GM23338 (cell line): ENCODE results near the gene PTP4A2. TPM values are rescaled to one million over a fixed set of nuclear protein-coding genes. Genes with fewer than 3 reads are reported as not detected.
A peak's percentile ranks its signal among the peaks of the same experiment; 100 is the strongest.

Experiments
- ATAC-seq: fragments of 200-7000 bp; cut with Tn5 transposase; 3 replicates; pipeline ENCODE4 v1.9.1; 2020
- DNase-seq: peaks from one replicate; pipeline ENCODE4 v3.0.0-alpha.2; 2015; ENCODE audit warnings: low spot score
- H2AFZ ChIP-seq: fragments of 200-600 bp; sonication (generic); 2 replicates; pipeline ENCODE4 v1.8.0; 2016; ENCODE audit warnings: antibody characterized with exemption, mild to moderate bottlenecking, moderate library complexity
- H3F3A ChIP-seq: fragments of 200-600 bp; sonication (generic); replicated peaks from 2 replicates; pipeline ENCODE4 v1.8.0; 2017; ENCODE audit warnings: antibody characterized with exemption, mixed run types, low read depth
- H3K27ac ChIP-seq: fragments of 200-600 bp; sonication (generic); 2 replicates; pipeline ENCODE4 v1.6.1; 2016; ENCODE audit warnings: low read depth
- H3K27me3 ChIP-seq: fragments of 200-600 bp; sonication (generic); 2 replicates; pipeline ENCODE4 v1.8.0; 2016; ENCODE audit warnings: mild to moderate bottlenecking, mixed run types, moderate library complexity; ENCODE audit not compliant: insufficient read depth
- H3K36me3 ChIP-seq: fragments of 200-600 bp; sonication (generic); 2 replicates; pipeline ENCODE4 v1.8.0; 2016; ENCODE audit warnings: mild to moderate bottlenecking; ENCODE audit not compliant: insufficient read depth
- H3K4me1 ChIP-seq: fragments of 200-600 bp; sonication (generic); 2 replicates; pipeline ENCODE4 v1.8.0; 2016; ENCODE audit warnings: mild to moderate bottlenecking, moderate library complexity; ENCODE audit not compliant: insufficient read depth
- H3K4me2 ChIP-seq: fragments of 200-600 bp; sonication (generic); 2 replicates; pipeline ENCODE4 v1.7.1; 2017; ENCODE audit warnings: mixed run types
- H3K4me3 ChIP-seq: fragments of 200-600 bp; sonication (generic); 2 replicates; pipeline ENCODE4 v1.6.1; 2016; ENCODE audit warnings: mixed run types
- H3K79me2 ChIP-seq: fragments of 200-600 bp; sonication (generic); replicated peaks from 2 replicates; pipeline ENCODE4 v1.8.0; 2017; ENCODE audit warnings: mild to moderate bottlenecking; ENCODE audit not compliant: insufficient read depth
- H3K9me2 ChIP-seq: fragments of 200-600 bp; sonication (generic); 2 replicates; pipeline ENCODE4 v1.8.0; 2017; ENCODE audit not compliant: insufficient read depth
- H4K20me1 ChIP-seq: fragments of 200-600 bp; sonication (generic); replicated peaks from 2 replicates; pipeline ENCODE4 v1.8.0; 2017; ENCODE audit warnings: mild to moderate bottlenecking; ENCODE audit not compliant: insufficient read depth
- H3K27ac Mint-ChIP-seq: 2 replicates; pipeline ENCODE4 v1.8.0; 2020; ENCODE audit warnings: inconsistent platforms, mild to moderate bottlenecking, moderate library complexity, mixed read lengths
- H3K27me3 Mint-ChIP-seq: 3 replicates; pipeline ENCODE4 v1.8.0; 2022; ENCODE audit warnings: low read depth, mild to moderate bottlenecking, moderate library complexity, mixed read lengths, inconsistent platforms; ENCODE audit not compliant: insufficient read depth, poor library complexity
- H3K36me3 Mint-ChIP-seq: 3 replicates; pipeline ENCODE4 v1.8.0; 2021; ENCODE audit warnings: low read depth, mild to moderate bottlenecking, inconsistent platforms, moderate library complexity, mixed read lengths
- H3K4me1 Mint-ChIP-seq: 3 replicates; pipeline ENCODE4 v1.8.0; 2020; ENCODE audit warnings: mild to moderate bottlenecking, inconsistent platforms, mixed read lengths
- H3K4me3 Mint-ChIP-seq: 3 replicates; pipeline ENCODE4 v1.8.0; 2021; ENCODE audit warnings: moderate library complexity, mild to moderate bottlenecking, inconsistent platforms, mixed read lengths
- H3K9me3 Mint-ChIP-seq: 3 replicates; pipeline ENCODE4 v1.8.0; 2020; ENCODE audit warnings: moderate library complexity, mild to moderate bottlenecking, inconsistent platforms, mixed read lengths
- CREB1 ChIP-seq: fragments of 250-450 bp; sonication (Bioruptor Pico); IDR thresholded peaks from 2 replicates; pipeline ENCODE4 v1.5.0; 2020; ENCODE audit warnings: low read depth, mild to moderate bottlenecking, moderate library complexity
- EZH2 ChIP-seq: fragments of 200-600 bp; sonication (generic); IDR thresholded peaks from one replicate; pipeline ENCODE4 v1.8.0; 2017; ENCODE audit warnings: antibody characterized with exemption, mild to moderate bottlenecking, low read depth; ENCODE audit not compliant: unreplicated experiment
- EZH2phosphoT487 ChIP-seq: fragments of 200-600 bp; sonication (generic); IDR thresholded peaks from one replicate; pipeline ENCODE4 v1.8.1; 2018; ENCODE audit warnings: antibody characterized with exemption; ENCODE audit not compliant: unreplicated experiment
- JUNB ChIP-seq: IDR thresholded peaks from one replicate; pipeline ENCODE4 v1.6.1; 2016; ENCODE audit warnings: antibody characterized with exemption; ENCODE audit not compliant: unreplicated experiment
- POLR2AphosphoS5 ChIP-seq: IDR thresholded peaks from 2 replicates; pipeline ENCODE4 v1.6.1; 2016; ENCODE audit warnings: antibody characterized with exemption, low read depth
- STAT1 ChIP-seq: IDR thresholded peaks from one replicate; pipeline ENCODE4 v1.6.1; 2016; ENCODE audit warnings: antibody characterized with exemption; ENCODE audit not compliant: unreplicated experiment
- ZNF114 ChIP-seq: fragments of 250-450 bp; sonication (Bioruptor Pico); IDR thresholded peaks from 2 replicates; pipeline ENCODE4 v1.5.0; 2020; ENCODE audit warnings: mild to moderate bottlenecking, moderate library complexity
- ZNF331 ChIP-seq: fragments of 250-450 bp; sonication (Bioruptor Pico); IDR thresholded peaks from 2 replicates; pipeline ENCODE4 v1.5.0; 2020; ENCODE audit warnings: low read depth, mild to moderate bottlenecking, moderate library complexity
- polyA plus RNA-seq: library from polyadenylated mRNA; unstranded; fragments of >200 nt; fragmentation: Nextera tagmentation; extraction: Ambion mirVana; gene quantifications from 2 replicates; pipeline ENCODE4 v1.2.1, GENCODE V29; 2016
- total RNA-seq: library from RNA; depleted of rRNA; stranded (reverse); fragments of >200 nt; shearing (Covaris generic); gene quantifications from 2 replicates; pipeline ENCODE4 v1.2.3, GENCODE V29; 2014
- TF ChIP-seq, protein P1 (sequence below): IDR thresholded peaks from 2 replicates; pipeline ENCODE4 v1.6.1; 2016; ENCODE audit warnings: antibody characterized with exemption
- TF ChIP-seq, protein P2 (sequence below): fragments of 250-450 bp; sonication (Bioruptor Pico); IDR thresholded peaks from 2 replicates; pipeline ENCODE4 v1.5.0; 2020; ENCODE audit warnings: mild to moderate bottlenecking, moderate library complexity

The PTP4A2 gene
- total and polyA plus RNA-seq, 2 experiments from 2014 or later = 153 to 260 TPM

DNA sequence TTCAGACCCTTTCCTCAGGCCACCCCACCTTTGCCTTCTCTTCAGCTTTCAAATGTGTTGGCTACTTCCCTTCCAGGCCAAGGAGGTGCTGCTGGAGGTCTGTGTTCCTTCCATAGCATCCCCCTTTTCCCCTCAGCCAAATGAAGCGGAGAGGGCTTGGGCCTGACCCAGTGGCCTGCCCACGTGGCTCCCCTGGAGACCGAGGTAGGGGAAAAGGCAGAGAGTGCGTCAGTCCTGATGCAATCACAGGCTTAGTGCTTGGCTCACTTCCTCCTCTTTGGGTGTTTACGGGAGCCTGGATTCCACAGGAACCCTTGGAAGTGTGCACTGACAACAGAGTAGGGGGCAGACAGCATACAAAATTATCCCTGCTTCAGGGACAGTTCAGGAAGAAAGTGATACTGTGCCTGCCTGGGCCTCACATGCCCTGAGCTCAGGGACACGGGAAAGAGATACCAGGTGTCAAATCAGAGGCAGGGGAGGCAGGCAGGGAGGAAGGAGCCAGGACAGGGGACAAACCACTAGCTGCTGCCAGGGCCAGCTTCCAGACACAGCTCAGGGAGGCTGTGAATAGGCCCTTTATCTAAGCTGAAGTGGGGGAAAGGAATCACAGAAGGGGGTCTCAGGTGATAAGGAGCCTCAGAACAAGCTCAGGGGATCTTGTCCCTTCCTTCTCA is 16.6 kb upstream of the PTP4A2 start:
- Histone ChIP-seq H3K4me2 (no peak overlapping the region), H3K79me2 (no peaks in the 10 kb centered on the region), H3K36me3 (no peaks in the 10 kb centered on the region), H3K4me3 (no peak overlapping the region), H3K9me2 (no peaks in the 10 kb centered on the region), H3K27ac (peak overlapping the region; percentile 37; the same call in 1 of the 2 replicates), H3K27me3 (no peaks in the 10 kb centered on the region), H4K20me1 (no peaks in the 10 kb centered on the region), H2AFZ (peak overlapping the region; percentile 99), H3F3A (no peaks in the 10 kb centered on the region), H3K4me1 (peaks cover 17% of the 10 kb centered on the region)
- Mint-ChIP-seq H3K9me3 (no peaks in the 10 kb centered on the region), H3K4me1 (peaks cover 39% of the 10 kb centered on the region), H3K27me3 (no peaks in the 10 kb centered on the region), H3K36me3 (no peaks in the 10 kb centered on the region), H3K27ac (peak overlapping the region; percentile 82), H3K4me3 (no peak overlapping the region; the same call in 2 of the 3 replicates)
- DNase-seq (no peak), ATAC-seq (peak; percentile 66)
- no peak for TF ChIP-seq EZH2
- TF ChIP-seq, protein P1, sequence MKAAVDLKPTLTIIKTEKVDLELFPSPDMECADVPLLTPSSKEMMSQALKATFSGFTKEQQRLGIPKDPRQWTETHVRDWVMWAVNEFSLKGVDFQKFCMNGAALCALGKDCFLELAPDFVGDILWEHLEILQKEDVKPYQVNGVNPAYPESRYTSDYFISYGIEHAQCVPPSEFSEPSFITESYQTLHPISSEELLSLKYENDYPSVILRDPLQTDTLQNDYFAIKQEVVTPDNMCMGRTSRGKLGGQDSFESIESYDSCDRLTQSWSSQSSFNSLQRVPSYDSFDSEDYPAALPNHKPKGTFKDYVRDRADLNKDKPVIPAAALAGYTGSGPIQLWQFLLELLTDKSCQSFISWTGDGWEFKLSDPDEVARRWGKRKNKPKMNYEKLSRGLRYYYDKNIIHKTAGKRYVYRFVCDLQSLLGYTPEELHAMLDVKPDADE = no peak
- TF ChIP-seq, protein P2, sequence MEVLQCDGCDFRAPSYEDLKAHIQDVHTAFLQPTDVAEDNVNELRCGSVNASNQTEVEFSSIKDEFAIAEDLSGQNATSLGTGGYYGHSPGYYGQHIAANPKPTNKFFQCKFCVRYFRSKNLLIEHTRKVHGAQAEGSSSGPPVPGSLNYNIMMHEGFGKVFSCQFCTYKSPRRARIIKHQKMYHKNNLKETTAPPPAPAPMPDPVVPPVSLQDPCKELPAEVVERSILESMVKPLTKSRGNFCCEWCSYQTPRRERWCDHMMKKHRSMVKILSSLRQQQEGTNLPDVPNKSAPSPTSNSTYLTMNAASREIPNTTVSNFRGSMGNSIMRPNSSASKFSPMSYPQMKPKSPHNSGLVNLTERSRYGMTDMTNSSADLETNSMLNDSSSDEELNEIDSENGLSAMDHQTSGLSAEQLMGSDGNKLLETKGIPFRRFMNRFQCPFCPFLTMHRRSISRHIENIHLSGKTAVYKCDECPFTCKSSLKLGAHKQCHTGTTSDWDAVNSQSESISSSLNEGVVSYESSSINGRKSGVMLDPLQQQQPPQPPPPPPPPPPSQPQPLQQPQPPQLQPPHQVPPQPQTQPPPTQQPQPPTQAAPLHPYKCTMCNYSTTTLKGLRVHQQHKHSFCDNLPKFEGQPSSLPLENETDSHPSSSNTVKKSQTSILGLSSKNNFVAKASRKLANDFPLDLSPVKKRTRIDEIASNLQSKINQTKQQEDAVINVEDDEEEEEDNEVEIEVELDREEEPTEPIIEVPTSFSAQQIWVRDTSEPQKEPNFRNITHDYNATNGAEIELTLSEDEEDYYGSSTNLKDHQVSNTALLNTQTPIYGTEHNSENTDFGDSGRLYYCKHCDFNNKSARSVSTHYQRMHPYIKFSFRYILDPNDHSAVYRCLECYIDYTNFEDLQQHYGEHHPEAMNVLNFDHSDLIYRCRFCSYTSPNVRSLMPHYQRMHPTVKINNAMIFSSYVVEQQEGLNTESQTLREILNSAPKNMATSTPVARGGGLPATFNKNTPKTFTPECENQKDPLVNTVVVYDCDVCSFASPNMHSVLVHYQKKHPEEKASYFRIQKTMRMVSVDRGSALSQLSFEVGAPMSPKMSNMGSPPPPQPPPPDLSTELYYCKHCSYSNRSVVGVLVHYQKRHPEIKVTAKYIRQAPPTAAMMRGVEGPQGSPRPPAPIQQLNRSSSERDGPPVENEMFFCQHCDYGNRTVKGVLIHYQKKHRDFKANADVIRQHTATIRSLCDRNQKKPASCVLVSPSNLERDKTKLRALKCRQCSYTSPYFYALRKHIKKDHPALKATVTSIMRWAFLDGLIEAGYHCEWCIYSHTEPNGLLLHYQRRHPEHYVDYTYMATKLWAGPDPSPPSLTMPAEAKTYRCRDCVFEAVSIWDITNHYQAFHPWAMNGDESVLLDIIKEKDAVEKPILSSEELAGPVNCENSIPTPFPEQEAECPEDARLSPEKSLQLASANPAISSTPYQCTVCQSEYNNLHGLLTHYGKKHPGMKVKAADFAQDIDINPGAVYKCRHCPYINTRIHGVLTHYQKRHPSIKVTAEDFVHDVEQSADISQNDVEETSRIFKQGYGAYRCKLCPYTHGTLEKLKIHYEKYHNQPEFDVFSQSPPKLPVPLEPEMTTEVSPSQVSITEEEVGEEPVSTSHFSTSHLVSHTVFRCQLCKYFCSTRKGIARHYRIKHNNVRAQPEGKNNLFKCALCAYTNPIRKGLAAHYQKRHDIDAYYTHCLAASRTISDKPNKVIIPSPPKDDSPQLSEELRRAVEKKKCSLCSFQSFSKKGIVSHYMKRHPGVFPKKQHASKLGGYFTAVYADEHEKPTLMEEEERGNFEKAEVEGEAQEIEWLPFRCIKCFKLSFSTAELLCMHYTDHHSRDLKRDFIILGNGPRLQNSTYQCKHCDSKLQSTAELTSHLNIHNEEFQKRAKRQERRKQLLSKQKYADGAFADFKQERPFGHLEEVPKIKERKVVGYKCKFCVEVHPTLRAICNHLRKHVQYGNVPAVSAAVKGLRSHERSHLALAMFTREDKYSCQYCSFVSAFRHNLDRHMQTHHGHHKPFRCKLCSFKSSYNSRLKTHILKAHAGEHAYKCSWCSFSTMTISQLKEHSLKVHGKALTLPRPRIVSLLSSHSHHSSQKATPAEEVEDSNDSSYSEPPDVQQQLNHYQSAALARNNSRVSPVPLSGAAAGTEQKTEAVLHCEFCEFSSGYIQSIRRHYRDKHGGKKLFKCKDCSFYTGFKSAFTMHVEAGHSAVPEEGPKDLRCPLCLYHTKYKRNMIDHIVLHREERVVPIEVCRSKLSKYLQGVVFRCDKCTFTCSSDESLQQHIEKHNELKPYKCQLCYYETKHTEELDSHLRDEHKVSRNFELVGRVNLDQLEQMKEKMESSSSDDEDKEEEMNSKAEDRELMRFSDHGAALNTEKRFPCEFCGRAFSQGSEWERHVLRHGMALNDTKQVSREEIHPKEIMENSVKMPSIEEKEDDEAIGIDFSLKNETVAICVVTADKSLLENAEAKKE = no peak
- TF ChIP-seq ZNF331 (CRISPR knock-in tag) = no peak
- TF ChIP-seq POLR2AphosphoS5 = no peak
- no peak for TF ChIP-seq JUNB
- no peak for TF ChIP-seq STAT1
- TF ChIP-seq CREB1 (CRISPR knock-in tag) = no peak
- TF ChIP-seq EZH2phosphoT487 = no peak
- no peak for TF ChIP-seq ZNF114
